Activated CD8-positive, alpha-beta T cell treated with anti-CD3 and anti-CD28 coated beads for 36 hours (primary cell): ENCODE data around the gene INO80. TPM values are rescaled to one million over a fixed set of nuclear protein-coding genes. Genes with fewer than 3 reads are reported as not detected.

Experiments used
- ATAC-seq: fragments of 200-7000 bp; cut with Tn5 transposase; one replicate; pipeline ENCODE4 v1.10.0; 2021; ENCODE audit warnings: mild to moderate bottlenecking, moderate library complexity
- CTCF ChIA-PET: fragments of 350-600 bp; sonication (Branson Sonifier 250); formaldehyde crosslinking; loops from one replicate; lab custom pipeline; 2021; ENCODE audit warnings: antibody characterized with exemption; lab: Charles Lee
- POLR2A ChIA-PET: fragments of 350-600 bp; sonication (Branson Sonifier 250); formaldehyde crosslinking; loops from one replicate; lab custom pipeline; 2021; ENCODE audit warnings: antibody characterized with exemption; lab: Charles Lee
- DNase-seq: peaks from one replicate; pipeline ENCODE4 v3.0.0-alpha.2; 2020
- H3K27ac Mint-ChIP-seq: one replicate; pipeline ENCODE4 v1.8.0; 2021; ENCODE audit warnings: mild to moderate bottlenecking, mixed read lengths
- H3K27me3 Mint-ChIP-seq: one replicate; pipeline ENCODE4 v1.8.0; 2021; ENCODE audit warnings: mixed read lengths
- H3K36me3 Mint-ChIP-seq: one replicate; pipeline ENCODE4 v1.8.0; 2021; ENCODE audit warnings: low read depth, mixed read lengths
- H3K4me1 Mint-ChIP-seq: one replicate; pipeline ENCODE4 v1.8.0; 2021; ENCODE audit warnings: low read depth, mixed read lengths
- H3K4me3 Mint-ChIP-seq: one replicate; pipeline ENCODE4 v1.8.0; 2021; ENCODE audit warnings: mild to moderate bottlenecking, moderate library complexity, mixed read lengths
- H3K9me3 Mint-ChIP-seq: one replicate; pipeline ENCODE4 v1.8.0; 2021; ENCODE audit warnings: mixed read lengths
- CTCF ChIP-seq: fragments of 200-600 bp; IDR thresholded peaks from one replicate; pipeline ENCODE4 v1.8.0; 2022; ENCODE audit warnings: antibody characterized with exemption, mild to moderate bottlenecking
- intact Hi-C: fragments of 100-400 bp; cut with micrococcal nuclease; formaldehyde crosslinking; loops from one replicate; pipeline ENCODE4 v1.10.0; 2022
- total RNA-seq, 2 experiments: library from RNA; stranded (reverse); gene quantifications; one replicate each; pipeline ENCODE4 v1.2.3, GENCODE V29; 2021

The INO80 gene
- total RNA-seq, 2 experiments from 2014 or later, result 19.1 to 20.2 TPM

GRCh38 chr15:40982855-40983254 is 133.2 kb downstream of the INO80 start:
- Mint-ChIP-seq H3K9me3 (no peaks in the 10 kb centered on the region), H3K4me1 (no peaks in the 10 kb centered on the region), H3K27ac (no peak overlapping the region), H3K4me3 (no peak overlapping the region), H3K27me3 (no peaks in the 10 kb centered on the region), H3K36me3 (peaks cover 56% of the 10 kb centered on the region)
- DNase-seq (no peak), ATAC-seq (no peak)
- ChIA-PET CTCF (interaction anchor here (1.2 to 2.6 kb wide), 5 partner anchors 19 to 79 kb away, joined by 3 to 15 read pairs (median 7); no protein-coding TSS in a partner anchor), POLR2A (interaction anchor here (1.3 kb wide), 1 partner anchor 10 kb away, joined by 4 read pairs; no protein-coding TSS in a partner anchor)
- intact Hi-C loops, result no loop called here
- TF ChIP-seq CTCF, result no peak

- intact Hi-C loops, result no loop called here
- Mint-ChIP-seq H3K4me1 (no peaks in the 10 kb centered on the region), H3K9me3 (no peaks in the 10 kb centered on the region), H3K36me3 (peaks cover 50% of the 10 kb centered on the region), H3K4me3 (no peak overlapping the region), H3K27me3 (no peaks in the 10 kb centered on the region), H3K27ac (no peak overlapping the region)
- ChIA-PET CTCF (interaction anchor here (1.2 to 2.0 kb wide), 4 partner anchors 10 to 123 kb away, joined by 4 to 7 read pairs (median 6); no protein-coding TSS in a partner anchor), POLR2A (no interaction called here)
- ATAC-seq (no peak), DNase-seq (no peak)
- no peak for TF ChIP-seq CTCF
These were observed 134.9 kb downstream of the INO80 start for GRCh38 chr15:40981186-40981585.

GRCh38 chr15:40978562-40978961 is 137.5 kb downstream of the INO80 start:
- no peak for TF ChIP-seq CTCF
- H3K36me3 Mint-ChIP-seq, result peaks cover 34% of the 10 kb centered on the region
- intact Hi-C loops, result no loop called here
- H3K27me3 Mint-ChIP-seq, result no peaks in the 10 kb centered on the region
- CTCF ChIA-PET, result interaction anchor here (0.9 to 1.3 kb wide), 2 partner anchors 9 to 206 kb away, joined by 3 read pairs; no protein-coding TSS in a partner anchor
- no peaks in the 10 kb centered on the region for H3K9me3 Mint-ChIP-seq
- ATAC-seq (no peak), DNase-seq (no peak)
- H3K4me1 Mint-ChIP-seq, result no peaks in the 10 kb centered on the region
- POLR2A ChIA-PET, result no interaction called here
- H3K27ac Mint-ChIP-seq, result no peak overlapping the region
- H3K4me3 Mint-ChIP-seq, result no peak overlapping the region

GRCh38 chr15:40978141-40978540 is 137.9 kb downstream of the INO80 start:
- no peaks in the 10 kb centered on the region for H3K9me3 Mint-ChIP-seq
- no peak overlapping the region for H3K27ac Mint-ChIP-seq
- no peaks in the 10 kb centered on the region for H3K27me3 Mint-ChIP-seq
- DNase-seq, result no peak
- CTCF ChIA-PET, result interaction anchor here (0.9 to 1.3 kb wide), 2 partner anchors 10 to 206 kb away, joined by 3 read pairs; no protein-coding TSS in a partner anchor
- POLR2A ChIA-PET, result no interaction called here
- TF ChIP-seq CTCF, result no peak
- peaks cover 31% of the 10 kb centered on the region for H3K36me3 Mint-ChIP-seq
- no peak overlapping the region for H3K4me3 Mint-ChIP-seq
- intact Hi-C loops, result no loop called here
- H3K4me1 Mint-ChIP-seq, result no peaks in the 10 kb centered on the region
- ATAC-seq, result no peak

- H3K27ac Mint-ChIP-seq, result peak overlapping the region; percentile 7
- DNase-seq (no peak), ATAC-seq (no peak)
- CTCF ChIA-PET, result interaction anchor here (1.0 to 1.8 kb wide), 3 partner anchors 12 to 72 kb away, joined by 3 to 7 read pairs (median 3); no protein-coding TSS in a partner anchor
- H3K9me3 Mint-ChIP-seq, result no peaks in the 10 kb centered on the region
- POLR2A ChIA-PET, result interaction anchor here (1.1 to 2.3 kb wide), 3 partner anchors 19 to 29 kb away, joined by 3 to 7 read pairs (median 3); no protein-coding TSS in a partner anchor
- H3K4me3 Mint-ChIP-seq, result no peak overlapping the region
- H3K27me3 Mint-ChIP-seq, result no peaks in the 10 kb centered on the region
- intact Hi-C loops, result no loop called here
- H3K4me1 Mint-ChIP-seq, result no peaks in the 10 kb centered on the region
- H3K36me3 Mint-ChIP-seq, result peaks cover 21% of the 10 kb centered on the region
- no peak for TF ChIP-seq CTCF
These were observed 139.3 kb downstream of the INO80 start for GRCh38 chr15:40976819-40977218.
